T-cell (primary cell): ENCODE measurements around the gene SP140. TPM values are rescaled to one million over a fixed set of nuclear protein-coding genes. Genes with fewer than 3 reads are reported as not detected.
"Not testable (repeated sequence)": the region's sequence is repeated elsewhere in the genome, so short reads cannot be mapped to it uniquely, and the experiment has no call there.

Experiments used
- ATAC-seq, 4 experiments: fragments of 200-7000 bp in 3 of 4; fragments of 150-1000 bp in 1 of 4; cut with Tn5 transposase; replicated peaks in 1 of 4; 1 replicate in 3 of 4; 2 replicates in 1 of 4; pipeline ENCODE4 v1.10.0; 2021; ENCODE audit warnings: moderate library complexity in 3 of 4, mild to moderate bottlenecking in 2 of 4, moderate number of reproducible peaks in 1 of 4
- CTCF ChIA-PET, 2 donors: fragments of 300-600 bp; sonication (Branson Sonifier 250); formaldehyde crosslinking; loops; one replicate each; lab custom pipeline; 2022; ENCODE audit warnings: antibody characterized with exemption in 2 of 2; lab: Charles Lee
- POLR2A ChIA-PET, 2 donors: fragments of 300-600 bp; sonication (Branson Sonifier 250); formaldehyde crosslinking; loops; one replicate each; lab custom pipeline; 2022; ENCODE audit warnings: antibody characterized with exemption in 2 of 2; lab: Charles Lee
- DNase-seq, 35 experiments: peaks; one replicate each; pipeline versions ENCODE4 v3.0.0 to v3.0.0-alpha.2; 2013 to 2023
- H3K27ac ChIP-seq: one replicate; pipeline ENCODE4 v1.5.1; 2013; ENCODE audit warnings: low read length
- H3K27me3 ChIP-seq, 2 experiments: replicated peaks in 1 of 2; 1 replicate in 1 of 2; 2 replicates in 1 of 2; pipeline versions ENCODE4 v1.6.1 to v1.7.0; 2013; ENCODE audit warnings: low read length in 1 of 2, mixed read lengths in 1 of 2; ENCODE audit not compliant: control insufficient read depth in 2 of 2, insufficient read depth in 2 of 2; ENCODE audit errors: extremely low read depth in 1 of 2
- H3K36me3 ChIP-seq, 2 donors: 1 replicate in 1 of 2; 2 replicates in 1 of 2; pipeline versions ENCODE4 v1.6.1 to v1.7.0; 2013; ENCODE audit warnings: low read length in 1 of 2; ENCODE audit not compliant: control insufficient read depth in 2 of 2, insufficient read depth in 1 of 2; ENCODE audit errors: extremely low read depth in 1 of 2
- H3K4me1 ChIP-seq, 2 experiments: 1 replicate in 1 of 2; 2 replicates in 1 of 2; pipeline versions ENCODE4 v1.6.1 to v1.7.0; 2013; ENCODE audit warnings: low read length in 2 of 2, mixed read lengths in 1 of 2; ENCODE audit not compliant: insufficient read depth in 2 of 2, control insufficient read depth in 1 of 2; ENCODE audit errors: extremely low read depth in 1 of 2
- H3K4me3 ChIP-seq, 2 donors: 1 replicate in 1 of 2; 2 replicates in 1 of 2; pipeline versions ENCODE4 v1.5.1 to v1.7.0; 2013; ENCODE audit warnings: mild to moderate bottlenecking in 2 of 2, low read length in 1 of 2, moderate library complexity in 1 of 2; ENCODE audit not compliant: control insufficient read depth in 1 of 2; ENCODE audit errors: extremely low read depth in 1 of 2
- H3K9me3 ChIP-seq: 2 replicates; pipeline ENCODE4 v1.7.0; 2013
- H3K27ac Mint-ChIP-seq, 2 donors: one replicate each; pipeline ENCODE4 v1.8.0; 2020 to 2021; ENCODE audit warnings: mild to moderate bottlenecking in 2 of 2, mixed read lengths in 2 of 2
- H3K27me3 Mint-ChIP-seq, 2 donors: one replicate each; pipeline ENCODE4 v1.8.0; 2021 to 2022; ENCODE audit warnings: mixed read lengths in 2 of 2
- H3K36me3 Mint-ChIP-seq: one replicate; pipeline ENCODE4 v1.8.0; 2021; ENCODE audit warnings: mixed read lengths
- H3K4me1 Mint-ChIP-seq, 3 donors: one replicate each; pipeline ENCODE4 v1.8.0; 2020 to 2022; ENCODE audit warnings: mixed read lengths in 3 of 3, mild to moderate bottlenecking in 1 of 3
- H3K4me3 Mint-ChIP-seq, 3 donors: one replicate each; pipeline ENCODE4 v1.8.0; 2020 to 2022; ENCODE audit warnings: mild to moderate bottlenecking in 3 of 3, mixed read lengths in 3 of 3, moderate library complexity in 3 of 3
- H3K9me3 Mint-ChIP-seq, 3 donors: one replicate each; pipeline ENCODE4 v1.8.0; 2020 to 2022; ENCODE audit warnings: mixed read lengths in 3 of 3
- WGBS: methylation state at CpG from one replicate; pipeline ENCODE4 v1.1.5; 2013; ENCODE audit warnings: missing lambda C conversion rate; ENCODE audit not compliant: insufficient coverage; 5-methylcytosine and 5-hydroxymethylcytosine counted together
- total RNA-seq, 35 experiments: library from RNA in 6 of 35; stranded (reverse) in 6 of 35; fragments of 120-200 nt in 1 of 35; gene quantifications; one replicate each; pipeline versions ENCODE4 v1.2.1 to v1.2.4 and lab custom pipeline; 2013 to 2026

SP140 gene
- total RNA-seq, 5 donors from 2014 or later (not counting 1 experiment from before 2014, with no cell fraction given), result 49.3 to 68.0 (median 66.8) TPM

DNA sequence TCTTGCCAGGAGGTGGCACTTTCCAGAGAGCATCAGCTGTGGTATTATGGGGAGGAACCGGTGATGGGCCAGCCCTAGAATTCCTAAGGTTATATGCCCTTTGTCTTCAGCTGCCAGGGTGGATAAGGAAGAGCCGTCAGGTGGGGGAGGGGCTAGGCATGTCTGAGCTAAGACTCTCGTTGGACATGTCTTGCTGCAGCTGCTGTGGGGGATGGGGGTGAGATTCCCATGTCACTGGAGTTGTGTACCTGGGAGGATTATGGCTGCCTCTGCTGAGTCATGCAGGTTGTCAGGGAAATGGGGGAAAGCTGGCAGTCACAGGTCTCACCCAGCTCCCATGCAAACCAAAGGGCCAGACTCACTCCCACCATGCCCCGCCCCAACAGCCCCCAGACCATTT is 39.4 kb downstream of the SP140 start:
- H3K27ac Mint-ChIP-seq, H3K4me3 ChIP-seq, H3K4me1 ChIP-seq, H3K27me3 ChIP-seq, H3K9me3 ChIP-seq, ATAC-seq, CTCF ChIA-PET, DNase-seq, H3K27me3 Mint-ChIP-seq, POLR2A ChIA-PET, H3K27ac ChIP-seq, H3K4me3 Mint-ChIP-seq: not testable (repeated sequence)
- peaks cover 0 to 12% (median 0%) of the 10 kb centered on the region in 3 donors for H3K9me3 Mint-ChIP-seq
- H3K36me3 Mint-ChIP-seq, result peaks cover 76% of the 10 kb centered on the region
- 96% methylated on average over 3 of the region's 4 CpGs for WGBS
- peaks cover 57 to 66% (median 65%) of the 10 kb centered on the region in 3 donors for H3K4me1 Mint-ChIP-seq
- H3K36me3 ChIP-seq, result peaks cover 0 to 24% of the 10 kb centered on the region in 2 donors

GRCh38 chr2:230266638-230267037 is 41.1 kb downstream of the SP140 start:
- peaks cover 0 to 40% of the 10 kb centered on the region in 2 donors for H3K36me3 ChIP-seq
- ChIA-PET POLR2A (no interaction called here), CTCF (interaction anchor here in 1 of 2 donors (0.5 kb wide), 1 partner anchor 79 kb away, joined by 3 read pairs; no protein-coding TSS in a partner anchor)
- H3K9me3 Mint-ChIP-seq, result peaks cover 3 to 5% (median 3%) of the 10 kb centered on the region in 3 donors
- H3K4me1 ChIP-seq, result peaks cover 0 to 4% of the 10 kb centered on the region in 2 experiments
- H3K27ac Mint-ChIP-seq, result no peak overlapping the region
- H3K27me3 ChIP-seq, result no peaks in the 10 kb centered on the region
- H3K27me3 Mint-ChIP-seq, result no peaks in the 10 kb centered on the region
- WGBS, result 86% methylated on average over 1 of the region's 4 CpGs
- no peak overlapping the region for H3K27ac ChIP-seq
- H3K36me3 Mint-ChIP-seq, result peaks cover 75% of the 10 kb centered on the region
- no peak overlapping the region for H3K4me3 Mint-ChIP-seq
- ATAC-seq (no peak), DNase-seq (no peak)
- no peak overlapping the region for H3K4me3 ChIP-seq
- H3K4me1 Mint-ChIP-seq, result peaks cover 40 to 49% (median 48%) of the 10 kb centered on the region in 3 donors
- H3K9me3 ChIP-seq, result no peaks in the 10 kb centered on the region

DNA sequence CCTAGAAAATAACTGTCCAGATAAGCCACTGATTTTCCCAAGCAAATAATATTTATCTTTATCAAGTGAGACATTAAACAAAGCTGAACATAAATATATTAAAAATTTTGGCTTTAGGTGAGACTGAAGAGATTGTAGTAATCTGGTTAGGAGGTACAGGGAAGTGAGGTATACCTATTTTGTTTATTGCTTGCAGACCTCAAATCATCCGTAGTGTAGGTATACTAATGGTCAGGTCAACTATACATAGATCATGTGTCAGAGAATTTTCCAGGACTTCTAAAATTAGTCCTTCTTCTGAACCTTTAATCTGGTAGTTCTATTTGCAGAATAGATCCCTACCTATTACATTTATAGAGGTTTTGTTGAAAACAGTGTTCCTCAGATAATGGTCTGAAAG is 41.5 kb downstream of the SP140 start:
- ChIA-PET POLR2A (no interaction called here), CTCF (no interaction called here)
- H3K9me3 Mint-ChIP-seq, result peaks cover 3 to 8% (median 3%) of the 10 kb centered on the region in 3 donors
- H3K27ac ChIP-seq, result no peak overlapping the region
- ATAC-seq (no peak), DNase-seq (no peak)
- no peaks in the 10 kb centered on the region for H3K9me3 ChIP-seq
- H3K27ac Mint-ChIP-seq, result no peak overlapping the region
- peaks cover 79% of the 10 kb centered on the region for H3K36me3 Mint-ChIP-seq
- H3K27me3 ChIP-seq, result no peaks in the 10 kb centered on the region
- H3K4me3 ChIP-seq, result no peak overlapping the region
- peaks cover 36 to 44% (median 44%) of the 10 kb centered on the region in 3 donors for H3K4me1 Mint-ChIP-seq
- no peaks in the 10 kb centered on the region for H3K27me3 Mint-ChIP-seq
- no CpG with 5 or more reads among the region's 1 CpG for WGBS
- no peak overlapping the region for H3K4me3 Mint-ChIP-seq
- peaks cover 0 to 2% of the 10 kb centered on the region in 2 experiments for H3K4me1 ChIP-seq
- H3K36me3 ChIP-seq, result peaks cover 0 to 44% of the 10 kb centered on the region in 2 donors

- ATAC-seq, result no peak
- Mint-ChIP-seq H3K27ac (no peak overlapping the region), H3K27me3 (no peaks in the 10 kb centered on the region), H3K36me3 (peaks cover 84% of the 10 kb centered on the region), H3K4me3 (no peak overlapping the region), H3K4me1 (peaks cover 31 to 39% (median 39%) of the 10 kb centered on the region in 3 donors), H3K9me3 (peaks cover 3 to 8% (median 3%) of the 10 kb centered on the region in 3 donors)
- Histone ChIP-seq H3K27ac (no peak overlapping the region), H3K9me3 (no peaks in the 10 kb centered on the region), H3K4me1 (peaks cover 0 to under 1% of the 10 kb centered on the region in 2 experiments), H3K27me3 (no peaks in the 10 kb centered on the region), H3K4me3 (no peak overlapping the region), H3K36me3 (peaks cover 0 to 48% of the 10 kb centered on the region in 2 donors)
- 48% methylated on average over 2 of the region's 3 CpGs for WGBS
- no peak for DNase-seq
- CTCF ChIA-PET, result no interaction called here
- POLR2A ChIA-PET, result no interaction called here
These were observed 42.0 kb downstream of the SP140 start for GRCh38 chr2:230267556-230267955.

- no peak overlapping the region for H3K27ac ChIP-seq
- Mint-ChIP-seq H3K27ac (peak overlapping the region; percentile 28 to 58), H3K36me3 (peaks cover 90% of the 10 kb centered on the region), H3K4me1 (peaks cover 21 to 28% (median 27%) of the 10 kb centered on the region in 3 donors), H3K27me3 (no peaks in the 10 kb centered on the region), H3K9me3 (peaks cover 3 to 8% (median 3%) of the 10 kb centered on the region in 3 donors), H3K4me3 (no peak overlapping the region)
- H3K4me3 ChIP-seq, result no peak overlapping the region
- H3K4me1 ChIP-seq, result no peaks in the 10 kb centered on the region
- ChIA-PET POLR2A (interaction anchor here in 1 of 2 donors (0.6 kb wide), 1 partner anchor 171 kb away, joined by 5 read pairs; no protein-coding TSS in a partner anchor), CTCF (interaction anchor here in 1 of 2 donors (0.7 kb wide), 1 partner anchor 160 kb away, joined by 4 read pairs; no protein-coding TSS in a partner anchor)
- no peaks in the 10 kb centered on the region for H3K9me3 ChIP-seq
- WGBS, result 60% methylated on average over 1 of the region's 3 CpGs
- no peak for DNase-seq
- no peak for ATAC-seq
- H3K36me3 ChIP-seq, result peaks cover 0 to 49% of the 10 kb centered on the region in 2 donors
- no peaks in the 10 kb centered on the region for H3K27me3 ChIP-seq
These were observed 43.2 kb downstream of the SP140 start for GRCh38 chr2:230268606-230269243.

- Mint-ChIP-seq H3K27me3 (no peaks in the 10 kb centered on the region), H3K27ac (no peak overlapping the region), H3K36me3 (peaks cover 87% of the 10 kb centered on the region), H3K4me1 (peaks cover 11 to 18% (median 18%) of the 10 kb centered on the region in 3 donors), H3K4me3 (no peak overlapping the region), H3K9me3 (peaks cover 3 to 8% (median 3%) of the 10 kb centered on the region in 3 donors)
- CTCF ChIA-PET, result no interaction called here
- Histone ChIP-seq H3K36me3 (peaks cover 0 to 47% of the 10 kb centered on the region in 2 donors), H3K4me3 (no peak overlapping the region), H3K27me3 (no peaks in the 10 kb centered on the region), H3K27ac (no peak overlapping the region), H3K4me1 (no peaks in the 10 kb centered on the region), H3K9me3 (no peaks in the 10 kb centered on the region)
- POLR2A ChIA-PET, result no interaction called here
- no peak for ATAC-seq
- WGBS, result 66% methylated on average over 4 of the region's 6 CpGs
- no peak for DNase-seq
These were observed 44.2 kb downstream of the SP140 start for GRCh38 chr2:230269715-230270114.
